K562 (cell line): ENCODE measurements around the gene RNF20. TPM values are rescaled to one million over a fixed set of nuclear protein-coding genes. Genes with fewer than 3 reads are reported as not detected.

Experiments used
- ATAC-seq: fragments of 200-7000 bp; cut with Tn5 transposase; 3 replicates; pipeline ENCODE4 v1.9.1; 2020; ENCODE audit warnings: moderate library complexity
- BruUV-seq: library from RNA; stranded (reverse); fragments of 400-500 nt; replicated peaks from 2 replicates; lab custom pipeline; 2021; lab: Mats Ljungman, UMichigan
- CTCF ChIA-PET: fragments of 300-600 bp; formaldehyde crosslinking; extraction: SDS; loops from one replicate; lab custom pipeline; 2021; ENCODE audit warnings: low intra/inter-chr PET ratio; lab: Yijun Ruan, JAX
- POLR2A ChIA-PET: fragments of 300-600, 350-650 bp; sonication (Branson Sonifier 250); formaldehyde crosslinking; extraction: SDS; loops from one replicate; lab custom pipeline; 2021; ENCODE audit warnings: antibody characterized with exemption, inconsistent platforms; lab: Yijun Ruan, JAX
- DNase-seq, 4 experiments: peaks; one replicate each; pipeline versions ENCODE4 v3.0.0 to v3.0.0-alpha.2; 2011 to 2018; ENCODE audit warnings: low spot score in 3 of 4, mixed read lengths in 3 of 4; ENCODE audit errors: extremely low read depth in 1 of 4
- FAIRE-seq: peaks from 2 replicates; lab custom pipeline; 2011; peaks lifted over from hg19 to GRCh38; lab: Jason Lieb, UNC
- H2AFZ ChIP-seq: 2 replicates; pipeline ENCODE4 v1.6.0; 2011; ENCODE audit warnings: low read depth, low read length, control low read depth, inconsistent platforms
- H3K27ac ChIP-seq: fragments of 200-600 bp; 3 replicates; pipeline ENCODE4 v1.8.0; 2011; ENCODE audit warnings: low read depth, mild to moderate bottlenecking, control low read depth, inconsistent platforms, low read length, moderate library complexity, mixed read lengths; ENCODE audit errors: extremely low read depth
- H3K27me3 ChIP-seq, 2 experiments: fragments of 300-600 bp in 1 of 2; 2 replicates in 1 of 2; 3 replicates in 1 of 2; pipeline versions ENCODE4 v1.6.0 to v1.8.0; 2011; ENCODE audit warnings: inconsistent platforms in 2 of 2, low read length in 2 of 2, mild to moderate bottlenecking in 1 of 2, mixed read lengths in 1 of 2, moderate library complexity in 1 of 2; ENCODE audit not compliant: control insufficient read depth in 2 of 2, insufficient read depth in 2 of 2
- H3K36me3 ChIP-seq: fragments of 300-600 bp; 3 replicates; pipeline ENCODE4 v1.8.0; 2011; ENCODE audit warnings: mild to moderate bottlenecking, low read length, inconsistent platforms; ENCODE audit not compliant: control insufficient read depth, insufficient read depth
- H3K4me1 ChIP-seq, 2 experiments: fragments of 200-600 bp in 1 of 2; replicated peaks in 1 of 2; 2 replicates in 1 of 2; 3 replicates in 1 of 2; pipeline versions ENCODE4 v1.5.1 to v1.8.0; 2011; ENCODE audit warnings: inconsistent platforms in 2 of 2, low read length in 2 of 2, mild to moderate bottlenecking in 1 of 2, mixed read lengths in 1 of 2, moderate library complexity in 1 of 2; ENCODE audit not compliant: control insufficient read depth in 2 of 2, insufficient read depth in 2 of 2
- H3K4me2 ChIP-seq: 2 replicates; pipeline ENCODE4 v1.6.1; 2011; ENCODE audit warnings: low read length, control low read depth, inconsistent platforms, mixed read lengths; ENCODE audit not compliant: insufficient read depth
- H3K4me3 ChIP-seq: fragments of 200-600 bp; sonication (generic), shearing (Covaris generic); 2 replicates; pipeline ENCODE4 v1.5.1; 2016; ENCODE audit warnings: control low read depth, inconsistent platforms
- H3K79me2 ChIP-seq: fragments of 200-600 bp; 3 replicates; pipeline ENCODE4 v1.8.0; 2011; ENCODE audit warnings: low read length, inconsistent platforms; ENCODE audit not compliant: control insufficient read depth, insufficient read depth
- H3K9ac ChIP-seq, 2 experiments: 2 replicates each; pipeline versions ENCODE4 v1.6.0 to v1.6.1; 2011; ENCODE audit warnings: low read depth in 2 of 2, low read length in 2 of 2, control low read depth in 1 of 2, inconsistent platforms in 1 of 2, mild to moderate bottlenecking in 1 of 2, mixed read lengths in 1 of 2; ENCODE audit not compliant: insufficient read depth in 1 of 2
- H3K9me1 ChIP-seq: one replicate; pipeline ENCODE4 v1.6.0; 2011; ENCODE audit warnings: inconsistent platforms, mild to moderate bottlenecking, low read length, moderate library complexity; ENCODE audit not compliant: control insufficient read depth, insufficient read depth
- H3K9me3 ChIP-seq: replicated peaks from 2 replicates; pipeline ENCODE4 v1.5.1; 2011; ENCODE audit warnings: low read depth, low read length, inconsistent platforms; ENCODE audit not compliant: control insufficient read depth, insufficient read depth
- H4K20me1 ChIP-seq: replicated peaks from 2 replicates; pipeline ENCODE4 v1.6.1; 2011; ENCODE audit warnings: low read length, inconsistent platforms, mixed read lengths; ENCODE audit not compliant: control insufficient read depth, insufficient read depth
- RAD21 ChIP-seq, 2 experiments: fragments of 250-450 bp in 1 of 2; fragments of 450-650 bp in 1 of 2; sonication (Bioruptor Pico) in 1 of 2; formaldehyde crosslinking in 1 of 2; IDR thresholded peaks in 1 of 2; conservative IDR thresholded peaks in 1 of 2; 2 replicates each; pipeline versions ENCODE4 v1.4.0 to v1.8.0; 2020 to 2022; ENCODE audit warnings: mild to moderate bottlenecking in 2 of 2, moderate library complexity in 1 of 2
- TOE1 ChIP-seq, 2 experiments: fragments of 450-650 bp in 1 of 2; sonication (generic) in 1 of 2; formaldehyde crosslinking in 1 of 2; IDR thresholded peaks; 2 replicates each; pipeline versions ENCODE4 v1.7.1 to v1.8.0; 2016 to 2022; ENCODE audit warnings: borderline replicate concordance in 2 of 2, mild to moderate bottlenecking in 2 of 2, antibody characterized with exemption in 1 of 2, inconsistent platforms in 1 of 2, low read depth in 1 of 2, missing genetic modification reagents in 1 of 2, moderate library complexity in 1 of 2
- WGBS: fragments of 100-300 bp; shearing (Covaris generic); methylation state at CpG from one replicate; pipeline ENCODE4 v1.1.6; 2016; ENCODE audit warnings: low coverage, mixed read lengths; ENCODE audit not compliant: insufficient coverage; ENCODE audit errors: missing lambda C conversion rate; 5-methylcytosine and 5-hydroxymethylcytosine counted together
- in situ Hi-C: fragments of 300-500 bp; cut with MboI; formaldehyde crosslinking; loops from 4 replicates; pipeline ENCODE4 v1.15.0; 2018; ENCODE audit warnings: inconsistent platforms, mixed read lengths
- intact Hi-C: fragments of 100-400 bp; cut with micrococcal nuclease; formaldehyde crosslinking; loops from 2 replicates; pipeline ENCODE4 v1.14.2; 2022
- polyA plus RNA-seq, 8 experiments: library from polyadenylated mRNA; depleted of rRNA in 4 of 8; stranded (reverse) in 5 of 8; unstranded in 3 of 8; fragments of >200 nt; fragmentation: Nextera tagmentation in 2 of 8; fragmentation: Illumina TruSeq in 1 of 8; extraction: Ambion mirVana in 2 of 8; extraction: Trizol in 1 of 8; gene quantifications; 2 replicates each; pipeline versions ENCODE4 v1.2.1 to v1.2.3, GENCODE V29; 2011 to 2014; ENCODE audit warnings: inconsistent platforms in 1 of 8, missing spikeins in 1 of 8
- total RNA-seq, 7 experiments: library from RNA; depleted of rRNA in 6 of 7; stranded (reverse); fragments of >200 nt in 6 of 7; fragmentation: Illumina TruSeq in 2 of 7; extraction: Trizol in 2 of 7; gene quantifications; 2 replicates each; pipeline versions ENCODE4 v1.2.1 to v1.2.3, GENCODE V29; 2011 to 2021; ENCODE audit warnings: low replicate concordance in 1 of 7
- TF ChIP-seq, protein P1 (sequence below), 3 experiments: IDR thresholded peaks in 2 of 3; conservative IDR thresholded peaks in 1 of 3; 2 replicates each; pipeline ENCODE4 v1.5.1; 2011 to 2012; ENCODE audit warnings: low read length in 3 of 3, mild to moderate bottlenecking in 3 of 3, control low read depth in 2 of 3, improper control_type of control experiment in 1 of 3, inconsistent platforms in 1 of 3, low read depth in 1 of 3, mixed read lengths in 1 of 3, moderate library complexity in 1 of 3; ENCODE audit not compliant: insufficient read depth in 2 of 3

Gene RNF20
- total and polyA plus RNA-seq, 9 of the 15 experiments (the other 6 are each of a cell fraction or from before 2014, with no cell fraction given): 5.5 to 25.0 (median 22.1) TPM

DNA sequence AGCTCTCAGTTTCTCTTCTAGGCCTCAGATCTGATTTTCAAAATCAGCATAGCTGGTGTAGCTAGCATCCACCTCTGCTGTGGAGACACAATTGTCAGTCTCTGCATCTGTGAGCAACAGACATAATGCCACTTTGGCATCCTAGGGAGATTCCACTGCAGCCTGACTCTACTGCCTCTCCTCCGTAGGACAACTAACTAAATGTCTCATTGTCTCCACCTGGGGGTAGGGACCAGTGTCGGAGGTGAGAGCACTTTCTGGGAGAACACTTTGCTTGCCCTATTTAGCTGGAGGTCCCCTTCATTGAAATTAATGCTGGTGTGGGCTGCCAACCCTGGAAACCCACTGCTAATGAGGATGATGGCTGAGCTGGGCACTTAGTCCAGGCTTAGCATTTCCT, 59.7 kb downstream of the RNF20 start:
- Histone ChIP-seq H3K9ac (no peak overlapping the region), H2AFZ (no peak overlapping the region), H3K4me1 (0 out of 5 replicates have a peak, but pooled peaks cover 0 to 3% of the 10 kb centered on the region in 2 experiments), H4K20me1 (no peaks in the 10 kb centered on the region), H3K9me3 (no peaks in the 10 kb centered on the region), H3K27ac (no peak overlapping the region), H3K4me3 (no peak overlapping the region), H3K79me2 (no peaks in the 10 kb centered on the region), H3K4me2 (no peak overlapping the region), H3K9me1 (no peaks in the 10 kb centered on the region)
- no peak for FAIRE-seq
- in situ Hi-C loops (no loop called here), intact Hi-C loops (no loop called here)
- WGBS: 0% methylated on average over 2 of the region's 2 CpGs
- POLR2A ChIA-PET: no interaction called here
- DNase-seq: no peak
- peak; percentile 51; the same call in 2 of the 3 replicates for ATAC-seq
- CTCF ChIA-PET: no interaction called here
- TF ChIP-seq RAD21 (CRISPR knock-in tag; conservative IDR thresholded peaks at IDR 0.05 in 1 of 2, IDR thresholded peaks at IDR 0.05 in 1 of 2) (peak in 1 of 2 experiments; percentile 15; a peak in 2 of 4 replicates), TOE1 (IDR thresholded peaks at IDR 0.05; ENCODE audit: borderline replicate concordance) (no peak), TOE1 (CRISPR knock-in tag; IDR thresholded peaks at IDR 0.05; ENCODE audit: borderline replicate concordance, low read depth) (no peak)
- TF ChIP-seq, protein P1, sequence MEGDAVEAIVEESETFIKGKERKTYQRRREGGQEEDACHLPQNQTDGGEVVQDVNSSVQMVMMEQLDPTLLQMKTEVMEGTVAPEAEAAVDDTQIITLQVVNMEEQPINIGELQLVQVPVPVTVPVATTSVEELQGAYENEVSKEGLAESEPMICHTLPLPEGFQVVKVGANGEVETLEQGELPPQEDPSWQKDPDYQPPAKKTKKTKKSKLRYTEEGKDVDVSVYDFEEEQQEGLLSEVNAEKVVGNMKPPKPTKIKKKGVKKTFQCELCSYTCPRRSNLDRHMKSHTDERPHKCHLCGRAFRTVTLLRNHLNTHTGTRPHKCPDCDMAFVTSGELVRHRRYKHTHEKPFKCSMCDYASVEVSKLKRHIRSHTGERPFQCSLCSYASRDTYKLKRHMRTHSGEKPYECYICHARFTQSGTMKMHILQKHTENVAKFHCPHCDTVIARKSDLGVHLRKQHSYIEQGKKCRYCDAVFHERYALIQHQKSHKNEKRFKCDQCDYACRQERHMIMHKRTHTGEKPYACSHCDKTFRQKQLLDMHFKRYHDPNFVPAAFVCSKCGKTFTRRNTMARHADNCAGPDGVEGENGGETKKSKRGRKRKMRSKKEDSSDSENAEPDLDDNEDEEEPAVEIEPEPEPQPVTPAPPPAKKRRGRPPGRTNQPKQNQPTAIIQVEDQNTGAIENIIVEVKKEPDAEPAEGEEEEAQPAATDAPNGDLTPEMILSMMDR (IDR thresholded peaks at IDR 0.05 in 2 of 3, conservative IDR thresholded peaks at IDR 0.05 in 1 of 3; ENCODE audit: insufficient read depth in 2 of 3, low read depth in 1 of 3, low read length in 3 of 3): 0 out of 6 replicates have a peak, but pooled peaks of 1 of the 3 experiments have one; percentile 9
- TF ChIP-seq, all 486 proteins: peak for 2
- peaks cover 9 to 18% of the 10 kb centered on the region in 2 experiments for H3K27me3 ChIP-seq
- no peaks in the 10 kb centered on the region for H3K36me3 ChIP-seq
- no TSS peak for BruUV-seq
